GM12878 (cell line): ENCODE measurements around the gene RPIA.

ENCODE experiments used
- CBFB ChIP-seq: IDR thresholded peaks from 2 replicates; pipeline ENCODE4 v1.6.1; 2016; ENCODE audit warnings: antibody characterized with exemption, low read depth
- CHD2 ChIP-seq: IDR thresholded peaks from 2 replicates; pipeline ENCODE4 v1.6.1; 2011; ENCODE audit warnings: low read depth, low read length, improper control_type of control experiment, borderline replicate concordance
- CREM ChIP-seq: IDR thresholded peaks from 2 replicates; pipeline ENCODE4 v1.6.1; 2014; ENCODE audit warnings: antibody characterized with exemption, low read depth
- CTCF ChIP-seq, 3 experiments: IDR thresholded peaks in 2 of 3; conservative IDR thresholded peaks in 1 of 3; 2 replicates each; pipeline ENCODE4 v1.5.1; 2011; ENCODE audit warnings: low read depth in 3 of 3, low read length in 3 of 3, mild to moderate bottlenecking in 3 of 3, control low read depth in 2 of 3, moderate library complexity in 2 of 3, inconsistent platforms in 1 of 3, mixed read lengths in 1 of 3; ENCODE audit not compliant: control insufficient read depth in 2 of 3, insufficient read depth in 1 of 3; ENCODE audit errors: extremely low read depth in 1 of 3
- JUND ChIP-seq: IDR thresholded peaks from 2 replicates; pipeline ENCODE4 v1.6.1; 2012; ENCODE audit warnings: low read depth, mild to moderate bottlenecking, low read length, improper control_type of control experiment, moderate library complexity
- POLR2AphosphoS5 ChIP-seq: IDR thresholded peaks from 2 replicates; pipeline ENCODE4 v1.6.1; 2011; ENCODE audit warnings: mild to moderate bottlenecking, low read length, inconsistent platforms
- SIN3A ChIP-seq: IDR thresholded peaks from 2 replicates; pipeline ENCODE4 v1.6.1; 2012; ENCODE audit warnings: low read depth, low read length, improper control_type of control experiment
- TCF7 ChIP-seq: IDR thresholded peaks from 2 replicates; pipeline ENCODE4 v1.6.1; 2014; ENCODE audit warnings: antibody characterized with exemption, borderline replicate concordance
- ZNF217 ChIP-seq: fragments of 450-650 bp; IDR thresholded peaks from 2 replicates; pipeline ENCODE4 v1.6.1; 2017; ENCODE audit warnings: antibody characterized with exemption, mild to moderate bottlenecking

- TF ChIP-seq ZNF217 (no peak), POLR2AphosphoS5 (no peak), CREM (no peak), CBFB (no peak), JUND (no peak), CHD2 (no peak), SIN3A (no peak), CTCF (IDR thresholded peaks at IDR 0.05 in 2 of 3, conservative IDR thresholded peaks at IDR 0.05 in 1 of 3; ENCODE audit: control insufficient read depth in 2 of 3, extremely low read depth in 1 of 3, insufficient read depth in 1 of 3, low read depth in 3 of 3, low read length in 3 of 3) (no peak), TCF7 (no peak)
These were observed 2.5 kb downstream of the RPIA start for GRCh38 chr2:88693911-88694414.
